Measurements from ENCODE around the gene FARP1.

DNA sequence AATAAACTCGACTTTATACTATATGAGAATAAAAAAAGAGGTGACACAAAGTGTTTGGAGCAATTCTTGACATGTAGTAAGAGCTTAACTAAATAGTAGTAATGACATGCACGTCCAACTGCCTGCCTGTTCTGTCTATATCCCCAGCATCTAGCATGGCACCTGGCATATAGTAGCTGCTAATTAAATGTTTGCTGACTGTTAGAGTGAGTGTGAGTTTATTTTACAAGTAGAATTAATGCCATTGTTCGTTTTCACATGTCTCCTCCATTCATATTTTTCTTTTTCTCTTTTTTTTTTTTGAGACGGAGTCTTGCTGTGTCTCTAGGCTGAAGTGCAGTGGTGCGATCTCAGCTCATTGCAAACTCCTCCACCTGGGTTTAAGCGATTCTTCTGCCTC lies 72.6 kb downstream of the FARP1 start:
- TF ChIP-seq, protein P1, sequence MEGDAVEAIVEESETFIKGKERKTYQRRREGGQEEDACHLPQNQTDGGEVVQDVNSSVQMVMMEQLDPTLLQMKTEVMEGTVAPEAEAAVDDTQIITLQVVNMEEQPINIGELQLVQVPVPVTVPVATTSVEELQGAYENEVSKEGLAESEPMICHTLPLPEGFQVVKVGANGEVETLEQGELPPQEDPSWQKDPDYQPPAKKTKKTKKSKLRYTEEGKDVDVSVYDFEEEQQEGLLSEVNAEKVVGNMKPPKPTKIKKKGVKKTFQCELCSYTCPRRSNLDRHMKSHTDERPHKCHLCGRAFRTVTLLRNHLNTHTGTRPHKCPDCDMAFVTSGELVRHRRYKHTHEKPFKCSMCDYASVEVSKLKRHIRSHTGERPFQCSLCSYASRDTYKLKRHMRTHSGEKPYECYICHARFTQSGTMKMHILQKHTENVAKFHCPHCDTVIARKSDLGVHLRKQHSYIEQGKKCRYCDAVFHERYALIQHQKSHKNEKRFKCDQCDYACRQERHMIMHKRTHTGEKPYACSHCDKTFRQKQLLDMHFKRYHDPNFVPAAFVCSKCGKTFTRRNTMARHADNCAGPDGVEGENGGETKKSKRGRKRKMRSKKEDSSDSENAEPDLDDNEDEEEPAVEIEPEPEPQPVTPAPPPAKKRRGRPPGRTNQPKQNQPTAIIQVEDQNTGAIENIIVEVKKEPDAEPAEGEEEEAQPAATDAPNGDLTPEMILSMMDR (IDR thresholded peaks at IDR 0.05) = no peak
- no peak for TF ChIP-seq RNF2 (IDR thresholded peaks at IDR 0.05; ENCODE audit: borderline replicate concordance, low read depth)
- TF ChIP-seq POLR2A (IDR thresholded peaks at IDR 0.05; ENCODE audit: low read length) = no peak
- TF ChIP-seq, protein P2, sequence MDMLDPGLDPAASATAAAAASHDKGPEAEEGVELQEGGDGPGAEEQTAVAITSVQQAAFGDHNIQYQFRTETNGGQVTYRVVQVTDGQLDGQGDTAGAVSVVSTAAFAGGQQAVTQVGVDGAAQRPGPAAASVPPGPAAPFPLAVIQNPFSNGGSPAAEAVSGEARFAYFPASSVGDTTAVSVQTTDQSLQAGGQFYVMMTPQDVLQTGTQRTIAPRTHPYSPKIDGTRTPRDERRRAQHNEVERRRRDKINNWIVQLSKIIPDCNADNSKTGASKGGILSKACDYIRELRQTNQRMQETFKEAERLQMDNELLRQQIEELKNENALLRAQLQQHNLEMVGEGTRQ (IDR thresholded peaks at IDR 0.05) = no peak
- no peak for TF ChIP-seq MAFK (IDR thresholded peaks at IDR 0.05; ENCODE audit: partially characterized antibody)
- no peak for TF ChIP-seq TP53 (CRISPR knock-in tag; IDR thresholded peaks at IDR 0.05)

Measured in A549 (cell line).